ENCODE measurements around the gene ANXA10. TPM values are rescaled to one million over a fixed set of nuclear protein-coding genes. Genes with fewer than 3 reads are reported as not detected.

Gene ANXA10
- total and polyA plus RNA-seq, 2 experiments from 2014 or later: 18.5 to 33.4 TPM

DNA sequence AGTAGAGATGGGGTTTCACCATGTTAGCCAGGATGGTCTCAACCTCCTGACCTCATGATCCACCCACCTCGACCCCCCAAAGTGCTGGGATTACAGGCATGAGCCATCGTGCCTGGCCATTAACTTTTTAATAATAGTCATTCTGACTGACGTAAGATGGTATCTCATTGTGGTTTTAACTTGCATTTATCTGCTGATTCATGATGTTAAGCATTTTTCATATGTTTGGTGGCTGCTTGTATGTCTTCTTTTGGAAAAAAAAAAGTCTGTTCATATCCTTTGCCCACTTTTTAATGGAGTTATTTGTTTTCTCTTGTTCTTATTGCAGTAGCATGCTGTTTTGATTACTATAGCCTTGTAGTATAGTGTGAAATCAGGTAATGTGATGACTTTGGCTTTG is 45.8 kb downstream of the ANXA10 start:
- H3K27ac ChIP-seq: no peak overlapping the region
- H3K4me2 ChIP-seq: no peak overlapping the region
- no peaks in the 10 kb centered on the region for H4K20me1 ChIP-seq (ENCODE audit: insufficient read depth, poor library complexity, severe bottlenecking)
- H3K36me3 ChIP-seq (replicated peaks; ENCODE audit: insufficient read depth, low read depth): no peaks in the 10 kb centered on the region
- WGBS (ENCODE audit: low lambda C conversion rate, missing lambda C conversion rate): 71% methylated on average over 3 of the region's 3 CpGs
- TF ChIP-seq EZH2 (IDR thresholded peaks at IDR 0.05; ENCODE audit: borderline replicate concordance): no peak
- TF ChIP-seq EZH2phosphoT487 (IDR thresholded peaks at IDR 0.05; ENCODE audit: low read depth, severe bottlenecking, unreplicated experiment): no peak
- TF ChIP-seq, protein P1, sequence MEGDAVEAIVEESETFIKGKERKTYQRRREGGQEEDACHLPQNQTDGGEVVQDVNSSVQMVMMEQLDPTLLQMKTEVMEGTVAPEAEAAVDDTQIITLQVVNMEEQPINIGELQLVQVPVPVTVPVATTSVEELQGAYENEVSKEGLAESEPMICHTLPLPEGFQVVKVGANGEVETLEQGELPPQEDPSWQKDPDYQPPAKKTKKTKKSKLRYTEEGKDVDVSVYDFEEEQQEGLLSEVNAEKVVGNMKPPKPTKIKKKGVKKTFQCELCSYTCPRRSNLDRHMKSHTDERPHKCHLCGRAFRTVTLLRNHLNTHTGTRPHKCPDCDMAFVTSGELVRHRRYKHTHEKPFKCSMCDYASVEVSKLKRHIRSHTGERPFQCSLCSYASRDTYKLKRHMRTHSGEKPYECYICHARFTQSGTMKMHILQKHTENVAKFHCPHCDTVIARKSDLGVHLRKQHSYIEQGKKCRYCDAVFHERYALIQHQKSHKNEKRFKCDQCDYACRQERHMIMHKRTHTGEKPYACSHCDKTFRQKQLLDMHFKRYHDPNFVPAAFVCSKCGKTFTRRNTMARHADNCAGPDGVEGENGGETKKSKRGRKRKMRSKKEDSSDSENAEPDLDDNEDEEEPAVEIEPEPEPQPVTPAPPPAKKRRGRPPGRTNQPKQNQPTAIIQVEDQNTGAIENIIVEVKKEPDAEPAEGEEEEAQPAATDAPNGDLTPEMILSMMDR (IDR thresholded peaks at IDR 0.05; ENCODE audit: poor library complexity): no peak
- no peaks in the 10 kb centered on the region for H3K9me3 ChIP-seq (ENCODE audit: low read depth)
- no peaks in the 10 kb centered on the region for H3K27me3 ChIP-seq
- H3K79me2 ChIP-seq: no peaks in the 10 kb centered on the region
- no peaks in the 10 kb centered on the region for H3K9me2 ChIP-seq (replicated peaks; ENCODE audit: insufficient read depth)
- no peak for DNase-seq (ENCODE audit: low spot score)
- H3K4me3 ChIP-seq: no peak overlapping the region
- no peaks in the 10 kb centered on the region for H3K4me1 ChIP-seq (ENCODE audit: insufficient read depth)
- no peak overlapping the region for H2AFZ ChIP-seq

DNA sequence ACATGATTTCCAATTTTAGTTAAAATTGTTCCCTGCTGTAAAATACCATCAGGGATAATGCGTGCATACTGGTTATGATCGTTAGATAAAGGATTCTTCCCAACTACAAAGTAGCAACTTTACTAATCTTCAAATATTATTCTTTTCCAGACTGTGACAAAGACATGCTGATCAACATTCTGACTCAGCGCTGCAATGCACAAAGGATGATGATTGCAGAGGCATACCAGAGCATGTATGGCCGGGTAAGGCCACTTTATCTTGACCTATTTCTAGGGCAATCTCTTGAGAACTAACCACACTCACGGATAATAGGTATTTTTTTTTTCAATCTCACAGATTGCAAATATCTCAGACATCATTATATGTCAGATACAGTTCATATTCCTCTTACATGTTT is 47.0 kb downstream of the ANXA10 start:
- H3K4me1 ChIP-seq (ENCODE audit: insufficient read depth): no peaks in the 10 kb centered on the region
- no peak for DNase-seq (ENCODE audit: low spot score)
- no peaks in the 10 kb centered on the region for H3K9me2 ChIP-seq (replicated peaks; ENCODE audit: insufficient read depth)
- no peaks in the 10 kb centered on the region for H3K36me3 ChIP-seq (replicated peaks; ENCODE audit: insufficient read depth, low read depth)
- WGBS (ENCODE audit: low lambda C conversion rate, missing lambda C conversion rate): 83% methylated on average over 5 of the region's 5 CpGs
- H4K20me1 ChIP-seq (ENCODE audit: insufficient read depth, poor library complexity, severe bottlenecking): no peaks in the 10 kb centered on the region
- H3K79me2 ChIP-seq: no peaks in the 10 kb centered on the region
- H3K27ac ChIP-seq: no peak overlapping the region
- H3K4me3 ChIP-seq: no peak overlapping the region
- no peak overlapping the region for H3K4me2 ChIP-seq
- no peaks in the 10 kb centered on the region for H3K9me3 ChIP-seq (ENCODE audit: low read depth)
- H2AFZ ChIP-seq: no peak overlapping the region
- TF ChIP-seq EZH2 (IDR thresholded peaks at IDR 0.05; ENCODE audit: borderline replicate concordance) (no peak), EZH2phosphoT487 (IDR thresholded peaks at IDR 0.05; ENCODE audit: low read depth, severe bottlenecking, unreplicated experiment) (no peak)
- TF ChIP-seq, protein P1 (IDR thresholded peaks at IDR 0.05; ENCODE audit: poor library complexity): no peak
- no peaks in the 10 kb centered on the region for H3K27me3 ChIP-seq

DNA sequence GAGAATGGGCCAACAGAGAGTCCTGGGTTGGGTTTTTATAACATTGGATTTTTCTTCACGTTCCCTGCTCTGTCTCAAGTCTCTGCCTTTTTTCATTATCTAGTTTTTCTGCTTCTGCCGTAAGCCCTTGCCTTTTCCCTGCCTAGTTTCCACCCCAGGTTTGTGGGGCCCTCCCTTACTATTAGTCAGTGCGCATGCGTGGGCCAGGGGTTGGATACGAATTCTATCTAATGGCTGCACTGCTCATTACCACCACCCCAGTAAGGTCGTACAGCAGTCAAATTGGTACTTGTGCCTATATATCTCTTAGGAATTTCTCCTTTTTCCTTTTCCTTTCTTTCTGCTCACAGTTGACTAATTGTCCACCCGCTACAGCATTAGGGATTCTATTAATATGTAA is 49.4 kb downstream of the ANXA10 start:
- Histone ChIP-seq H4K20me1 (ENCODE audit: insufficient read depth, poor library complexity, severe bottlenecking) (no peaks in the 10 kb centered on the region), H3K36me3 (replicated peaks; ENCODE audit: insufficient read depth, low read depth) (no peaks in the 10 kb centered on the region), H3K9me2 (replicated peaks; ENCODE audit: insufficient read depth) (no peaks in the 10 kb centered on the region), H3K9me3 (ENCODE audit: low read depth) (no peaks in the 10 kb centered on the region), H3K4me2 (no peak overlapping the region), H2AFZ (no peak overlapping the region), H3K4me1 (ENCODE audit: insufficient read depth) (no peaks in the 10 kb centered on the region), H3K27ac (no peak overlapping the region), H3K79me2 (no peaks in the 10 kb centered on the region), H3K27me3 (no peaks in the 10 kb centered on the region), H3K4me3 (no peak overlapping the region)
- TF ChIP-seq EZH2 (IDR thresholded peaks at IDR 0.05; ENCODE audit: borderline replicate concordance) (no peak), EZH2phosphoT487 (IDR thresholded peaks at IDR 0.05; ENCODE audit: low read depth, severe bottlenecking, unreplicated experiment) (no peak)
- TF ChIP-seq, protein P1 (IDR thresholded peaks at IDR 0.05; ENCODE audit: poor library complexity): no peak
- whole genome bisulfite sequencing (ENCODE audit: low lambda C conversion rate, missing lambda C conversion rate): 86% methylated on average over 7 of the region's 7 CpGs
- no peak for DNase-seq (ENCODE audit: low spot score)

DNA sequence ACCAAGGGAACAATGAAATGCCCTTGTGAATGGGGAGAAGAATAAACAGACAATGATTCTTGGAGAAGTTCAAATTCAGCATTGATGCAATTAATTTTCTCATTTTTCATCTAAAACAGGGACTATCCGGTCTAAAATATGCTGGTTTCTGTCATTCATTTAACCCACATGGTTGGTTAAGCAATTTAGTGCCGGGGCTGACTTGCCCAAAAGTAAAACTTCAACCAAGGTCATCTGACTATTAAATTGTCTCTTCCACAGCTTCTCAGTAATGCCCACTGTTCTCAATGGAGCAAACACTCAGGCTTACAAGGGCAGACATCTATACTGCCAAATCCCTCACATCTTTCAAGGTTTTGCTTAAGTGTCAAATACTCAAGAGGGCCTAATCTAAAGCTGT is 51.3 kb downstream of the ANXA10 start:
- Histone ChIP-seq H3K4me3 (no peak overlapping the region), H3K36me3 (replicated peaks; ENCODE audit: insufficient read depth, low read depth) (no peaks in the 10 kb centered on the region), H4K20me1 (ENCODE audit: insufficient read depth, poor library complexity, severe bottlenecking) (no peaks in the 10 kb centered on the region), H3K27me3 (no peaks in the 10 kb centered on the region), H3K4me2 (no peak overlapping the region), H2AFZ (no peak overlapping the region), H3K79me2 (no peaks in the 10 kb centered on the region), H3K9me3 (ENCODE audit: low read depth) (no peaks in the 10 kb centered on the region), H3K9me2 (replicated peaks; ENCODE audit: insufficient read depth) (no peaks in the 10 kb centered on the region), H3K4me1 (ENCODE audit: insufficient read depth) (no peaks in the 10 kb centered on the region), H3K27ac (no peak overlapping the region)
- WGBS (ENCODE audit: low lambda C conversion rate, missing lambda C conversion rate): 73% methylated on average over 2 of the region's 2 CpGs
- no peak for TF ChIP-seq EZH2phosphoT487 (IDR thresholded peaks at IDR 0.05; ENCODE audit: low read depth, severe bottlenecking, unreplicated experiment)
- TF ChIP-seq EZH2 (IDR thresholded peaks at IDR 0.05; ENCODE audit: borderline replicate concordance): no peak
- TF ChIP-seq, protein P1 (IDR thresholded peaks at IDR 0.05; ENCODE audit: poor library complexity): no peak
- DNase-seq (ENCODE audit: low spot score): no peak
